ENCODE results near the gene WDR46.

DNA sequence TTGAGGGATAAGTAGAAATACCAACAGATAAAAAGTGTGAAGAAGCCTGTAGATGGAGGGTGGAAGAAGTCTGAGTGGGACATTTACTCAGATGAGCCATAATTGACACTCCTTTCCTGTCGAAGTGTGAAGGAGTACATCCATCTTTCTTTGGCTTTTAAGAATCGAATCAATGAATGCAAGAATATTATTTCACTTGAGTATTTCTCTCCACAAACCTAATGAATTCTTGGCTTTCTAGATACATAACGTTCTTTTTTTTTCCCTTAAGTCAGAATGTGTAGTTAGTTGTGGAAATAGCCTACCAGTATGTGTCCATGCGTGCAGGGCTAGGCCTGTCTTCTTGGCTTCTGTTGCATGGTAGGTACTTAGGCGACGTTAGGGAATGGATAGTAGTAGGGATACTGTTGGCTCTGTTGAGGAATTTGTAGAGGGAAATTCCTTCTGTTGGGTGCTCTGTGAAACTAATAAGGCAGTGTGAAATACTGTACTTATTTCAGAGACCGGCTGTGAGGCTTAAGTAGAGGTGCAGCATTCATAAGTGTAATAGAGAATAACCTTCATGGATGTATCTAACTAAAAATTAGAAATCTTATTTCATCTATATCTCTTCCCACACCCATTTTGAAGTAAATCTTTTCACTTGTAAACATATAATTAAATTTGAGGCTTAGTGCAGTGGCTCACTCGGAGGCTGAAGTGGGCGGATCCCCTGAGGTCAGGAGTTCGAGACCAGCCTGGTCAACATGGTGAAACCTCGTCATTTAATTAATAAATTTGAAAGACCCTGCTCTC is 15.7 kb downstream of the WDR46 start:
- TF ChIP-seq, protein P1, sequence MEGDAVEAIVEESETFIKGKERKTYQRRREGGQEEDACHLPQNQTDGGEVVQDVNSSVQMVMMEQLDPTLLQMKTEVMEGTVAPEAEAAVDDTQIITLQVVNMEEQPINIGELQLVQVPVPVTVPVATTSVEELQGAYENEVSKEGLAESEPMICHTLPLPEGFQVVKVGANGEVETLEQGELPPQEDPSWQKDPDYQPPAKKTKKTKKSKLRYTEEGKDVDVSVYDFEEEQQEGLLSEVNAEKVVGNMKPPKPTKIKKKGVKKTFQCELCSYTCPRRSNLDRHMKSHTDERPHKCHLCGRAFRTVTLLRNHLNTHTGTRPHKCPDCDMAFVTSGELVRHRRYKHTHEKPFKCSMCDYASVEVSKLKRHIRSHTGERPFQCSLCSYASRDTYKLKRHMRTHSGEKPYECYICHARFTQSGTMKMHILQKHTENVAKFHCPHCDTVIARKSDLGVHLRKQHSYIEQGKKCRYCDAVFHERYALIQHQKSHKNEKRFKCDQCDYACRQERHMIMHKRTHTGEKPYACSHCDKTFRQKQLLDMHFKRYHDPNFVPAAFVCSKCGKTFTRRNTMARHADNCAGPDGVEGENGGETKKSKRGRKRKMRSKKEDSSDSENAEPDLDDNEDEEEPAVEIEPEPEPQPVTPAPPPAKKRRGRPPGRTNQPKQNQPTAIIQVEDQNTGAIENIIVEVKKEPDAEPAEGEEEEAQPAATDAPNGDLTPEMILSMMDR (IDR thresholded peaks at IDR 0.05): no peak
- TF ChIP-seq POLR2A (IDR thresholded peaks at IDR 0.05) (no peak), EP300 (IDR thresholded peaks at IDR 0.05) (no peak)

All from ovary (tissue), 3 donors.